Fibroblast of lung (primary cell): ENCODE data around the gene PEX14. TPM values are rescaled to one million over a fixed set of nuclear protein-coding genes. Genes with fewer than 3 reads are reported as not detected.

ENCODE experiments used
- DNase-seq, 2 donors: peaks; one replicate each; pipeline versions ENCODE4 v3.0.0 to v3.0.0-alpha.2; 2010; ENCODE audit warnings: low read depth in 2 of 2
- H2AFZ ChIP-seq: 2 replicates; pipeline ENCODE4 v1.5.1; 2012; ENCODE audit warnings: low read length, control low read depth, inconsistent platforms
- H3K27ac ChIP-seq: 2 replicates; pipeline ENCODE4 v1.5.1; 2011; ENCODE audit warnings: low read length, control low read depth; ENCODE audit not compliant: insufficient read depth
- H3K27me3 ChIP-seq: 2 replicates; pipeline ENCODE4 v1.5.1; 2011; ENCODE audit warnings: mild to moderate bottlenecking, low read length; ENCODE audit not compliant: control insufficient read depth, insufficient read depth
- H3K36me3 ChIP-seq: 2 replicates; pipeline ENCODE4 v1.5.1; 2011; ENCODE audit warnings: low read length; ENCODE audit not compliant: control insufficient read depth, insufficient read depth
- H3K4me1 ChIP-seq: 2 replicates; pipeline ENCODE4 v1.5.1; 2011; ENCODE audit warnings: low read length; ENCODE audit not compliant: control insufficient read depth, insufficient read depth; ENCODE audit errors: extremely low read depth
- H3K4me2 ChIP-seq: 2 replicates; pipeline ENCODE4 v1.5.1; 2011; ENCODE audit warnings: low read length, control low read depth; ENCODE audit not compliant: insufficient read depth; ENCODE audit errors: extremely low read depth
- H3K4me3 ChIP-seq, 4 experiments: fragments of 200-600 bp in 1 of 4; sonication (generic) in 1 of 4; replicated peaks in 1 of 4; 2 replicates each; pipeline ENCODE4 v1.5.1; 2011 to 2016; ENCODE audit warnings: low read length in 4 of 4, low read depth in 3 of 4, mild to moderate bottlenecking in 3 of 4, control low read depth in 2 of 4, inconsistent platforms in 1 of 4, mixed read lengths in 1 of 4; ENCODE audit not compliant: insufficient read depth in 1 of 4; ENCODE audit errors: control extremely low read depth in 1 of 4
- H3K79me2 ChIP-seq: 2 replicates; pipeline ENCODE4 v1.5.1; 2012; ENCODE audit warnings: mild to moderate bottlenecking, low read length, inconsistent platforms; ENCODE audit not compliant: control insufficient read depth, insufficient read depth
- H3K9ac ChIP-seq: 2 replicates; pipeline ENCODE4 v1.5.1; 2011; ENCODE audit warnings: mild to moderate bottlenecking, low read length, control low read depth; ENCODE audit not compliant: insufficient read depth
- H3K9me3 ChIP-seq: 2 replicates; pipeline ENCODE4 v1.5.1; 2012; ENCODE audit warnings: low read depth, low read length; ENCODE audit not compliant: control insufficient read depth, insufficient read depth
- H4K20me1 ChIP-seq: 2 replicates; pipeline ENCODE4 v1.5.1; 2011; ENCODE audit warnings: low read length; ENCODE audit not compliant: control insufficient read depth, insufficient read depth; ENCODE audit errors: extremely low read depth
- EZH2 ChIP-seq: IDR thresholded peaks from 2 replicates; pipeline ENCODE4 v1.5.1; 2012; ENCODE audit warnings: low read length, control low read depth, mild to moderate bottlenecking; ENCODE audit errors: missing control alignments
- polyA plus RNA-seq, 2 donors: library from polyadenylated mRNA; depleted of rRNA in 1 of 2; stranded (reverse) in 1 of 2; unstranded in 1 of 2; fragments of >200 nt; gene quantifications; 2 replicates each; pipeline ENCODE4 v1.2.1, GENCODE V29; 2011 to 2012; ENCODE audit warnings: missing spikeins in 1 of 2
- total RNA-seq: library from RNA; depleted of rRNA; stranded (reverse); fragments of >200 nt; gene quantifications from 2 replicates; pipeline ENCODE4 v1.2.1, GENCODE V29; 2014
- TF ChIP-seq, protein P1 (sequence below), 2 donors: IDR thresholded peaks in 1 of 2; conservative IDR thresholded peaks in 1 of 2; 1 replicate in 1 of 2; 2 replicates in 1 of 2; pipeline ENCODE4 v1.5.1; 2011 to 2012; ENCODE audit warnings: low read length in 2 of 2, control low read depth in 1 of 2, inconsistent platforms in 1 of 2, low read depth in 1 of 2, mild to moderate bottlenecking in 1 of 2

PEX14 gene
- total and polyA plus RNA-seq, 2 donors (not counting 1 experiment from before 2014, with no cell fraction given): 10.3 to 11.4 TPM

DNA sequence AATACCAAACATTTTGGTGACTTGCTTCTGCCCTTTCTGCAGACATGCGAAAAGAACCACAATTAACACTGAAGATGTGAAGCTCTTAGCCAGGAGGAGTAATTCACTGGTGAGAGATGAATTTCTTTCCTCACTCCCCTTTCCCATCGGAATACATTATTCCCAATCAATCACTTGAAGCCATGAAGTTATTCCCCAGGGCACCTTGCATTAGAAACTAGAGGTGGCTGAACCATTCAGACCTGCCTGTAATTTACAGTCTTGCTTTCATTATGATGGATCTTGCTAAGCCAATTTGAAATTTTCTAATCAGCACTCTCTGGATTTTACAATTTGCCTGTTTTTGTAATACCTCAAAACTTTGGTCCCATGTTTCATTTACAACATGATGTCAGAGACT, 34.4 kb upstream of the PEX14 start:
- DNase-seq: no peak
- Histone ChIP-seq H3K9me3 (no peaks in the 10 kb centered on the region), H3K36me3 (no peaks in the 10 kb centered on the region), H3K9ac (no peak overlapping the region), H3K4me3 (no peak overlapping the region), H3K4me2 (no peak overlapping the region), H4K20me1 (no peaks in the 10 kb centered on the region), H3K27ac (no peak overlapping the region), H3K4me1 (no peaks in the 10 kb centered on the region), H3K27me3 (no peaks in the 10 kb centered on the region), H2AFZ (no peak overlapping the region), H3K79me2 (no peaks in the 10 kb centered on the region)
- TF ChIP-seq EZH2: no peak
- TF ChIP-seq, protein P1, sequence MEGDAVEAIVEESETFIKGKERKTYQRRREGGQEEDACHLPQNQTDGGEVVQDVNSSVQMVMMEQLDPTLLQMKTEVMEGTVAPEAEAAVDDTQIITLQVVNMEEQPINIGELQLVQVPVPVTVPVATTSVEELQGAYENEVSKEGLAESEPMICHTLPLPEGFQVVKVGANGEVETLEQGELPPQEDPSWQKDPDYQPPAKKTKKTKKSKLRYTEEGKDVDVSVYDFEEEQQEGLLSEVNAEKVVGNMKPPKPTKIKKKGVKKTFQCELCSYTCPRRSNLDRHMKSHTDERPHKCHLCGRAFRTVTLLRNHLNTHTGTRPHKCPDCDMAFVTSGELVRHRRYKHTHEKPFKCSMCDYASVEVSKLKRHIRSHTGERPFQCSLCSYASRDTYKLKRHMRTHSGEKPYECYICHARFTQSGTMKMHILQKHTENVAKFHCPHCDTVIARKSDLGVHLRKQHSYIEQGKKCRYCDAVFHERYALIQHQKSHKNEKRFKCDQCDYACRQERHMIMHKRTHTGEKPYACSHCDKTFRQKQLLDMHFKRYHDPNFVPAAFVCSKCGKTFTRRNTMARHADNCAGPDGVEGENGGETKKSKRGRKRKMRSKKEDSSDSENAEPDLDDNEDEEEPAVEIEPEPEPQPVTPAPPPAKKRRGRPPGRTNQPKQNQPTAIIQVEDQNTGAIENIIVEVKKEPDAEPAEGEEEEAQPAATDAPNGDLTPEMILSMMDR (conservative IDR thresholded peaks at IDR 0.05 in 1 of 2, IDR thresholded peaks at IDR 0.05 in 1 of 2; ENCODE audit: low read depth in 1 of 2, low read length in 2 of 2): no peak

DNA sequence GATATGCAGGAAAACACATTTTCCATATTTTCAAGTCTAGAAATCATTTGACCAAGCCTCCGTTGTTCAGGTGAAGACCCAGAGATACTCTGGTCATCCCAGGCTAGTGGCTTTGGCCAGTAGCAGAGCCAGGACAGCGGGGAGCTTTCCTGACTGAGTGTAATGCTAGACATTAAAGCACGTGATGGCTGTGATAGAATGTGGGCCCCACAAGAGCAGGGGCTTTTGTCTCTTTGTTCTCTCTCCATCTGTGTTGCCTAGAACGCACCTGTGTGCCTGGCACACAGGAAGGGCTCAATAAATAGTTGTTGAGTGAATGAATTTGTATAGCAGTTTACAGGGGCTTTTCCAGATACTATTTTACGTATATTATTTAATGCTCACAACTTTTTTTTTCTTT, 34.0 kb upstream of the PEX14 start:
- Histone ChIP-seq H3K9me3 (no peaks in the 10 kb centered on the region), H3K4me1 (no peaks in the 10 kb centered on the region), H3K27ac (no peak overlapping the region), H2AFZ (no peak overlapping the region), H4K20me1 (no peaks in the 10 kb centered on the region), H3K36me3 (no peaks in the 10 kb centered on the region), H3K4me3 (no peak overlapping the region), H3K9ac (no peak overlapping the region), H3K4me2 (no peak overlapping the region), H3K79me2 (no peaks in the 10 kb centered on the region), H3K27me3 (no peaks in the 10 kb centered on the region)
- no peak for DNase-seq
- TF ChIP-seq, protein P1 (conservative IDR thresholded peaks at IDR 0.05 in 1 of 2, IDR thresholded peaks at IDR 0.05 in 1 of 2; ENCODE audit: low read depth in 1 of 2, low read length in 2 of 2): no peak
- no peak for TF ChIP-seq EZH2

DNA sequence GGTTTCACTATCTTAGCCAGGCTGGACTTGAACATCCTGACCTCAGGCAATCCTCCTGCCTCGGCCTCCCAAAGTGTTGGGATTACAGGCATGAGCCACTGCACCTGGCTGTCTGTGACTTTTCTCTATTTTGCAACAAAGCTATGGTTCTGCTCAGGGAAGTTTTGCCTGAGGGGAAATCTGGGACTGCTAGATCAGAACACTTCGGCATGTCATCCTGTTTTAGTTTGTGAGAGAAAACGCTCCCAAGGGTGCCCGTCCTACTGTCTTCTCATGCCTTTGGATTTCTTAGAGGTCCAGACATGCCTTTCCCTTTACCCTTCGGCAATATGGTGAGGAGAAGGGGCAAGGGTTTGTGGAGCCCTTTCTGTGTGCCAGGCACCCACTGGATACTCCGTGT, 30.5 kb upstream of the PEX14 start:
- Histone ChIP-seq H4K20me1 (no peaks in the 10 kb centered on the region), H3K79me2 (no peaks in the 10 kb centered on the region), H3K27ac (no peak overlapping the region), H2AFZ (no peak overlapping the region), H3K9ac (no peak overlapping the region), H3K4me2 (no peak overlapping the region), H3K36me3 (no peaks in the 10 kb centered on the region), H3K27me3 (no peaks in the 10 kb centered on the region), H3K4me1 (no peaks in the 10 kb centered on the region), H3K9me3 (no peaks in the 10 kb centered on the region), H3K4me3 (no peak overlapping the region)
- TF ChIP-seq, protein P1 (conservative IDR thresholded peaks at IDR 0.05 in 1 of 2, IDR thresholded peaks at IDR 0.05 in 1 of 2; ENCODE audit: low read depth in 1 of 2, low read length in 2 of 2): no peak
- no peak for TF ChIP-seq EZH2
- DNase-seq: no peak
